HCT116 (cell line): Measurements from ENCODE around the gene OSBPL1A. TPM values are rescaled to one million over a fixed set of nuclear protein-coding genes. Genes with fewer than 3 reads are reported as not detected.

ENCODE experiments used
- ATAC-seq: fragments of 200-7000 bp; cut with Tn5 transposase; 2 replicates; pipeline ENCODE4 v1.9.1; 2020; ENCODE audit warnings: mild to moderate bottlenecking, moderate library complexity
- BruUV-seq: library from RNA; stranded (reverse); fragments of 400-500 nt; replicated peaks from 2 replicates; lab custom pipeline; 2021; lab: Mats Ljungman, UMichigan
- CTCF ChIA-PET: fragments of 300-600 bp; sonication (Branson Sonifier 250); formaldehyde crosslinking; loops from one replicate; lab custom pipeline; 2021; ENCODE audit warnings: antibody characterized with exemption; lab: Charles Lee
- POLR2A ChIA-PET: fragments of 300-600, 350-600 bp; sonication (Branson Sonifier 250); formaldehyde crosslinking; loops from one replicate; lab custom pipeline; 2021; ENCODE audit warnings: antibody characterized with exemption; lab: Charles Lee
- RAD21 ChIA-PET, 2 experiments: fragments of 300-600 bp; sonication (Branson Sonifier 250); formaldehyde crosslinking; loops; one replicate each; lab custom pipeline; 2023; ENCODE audit warnings: low total read pairs in 2 of 2; ENCODE audit not compliant: uncharacterized antibody in 2 of 2, unreplicated experiment in 2 of 2, low non-redundant PET in 1 of 2; lab: Charles Lee
- DNase-seq: peaks from one replicate; pipeline ENCODE4 v3.0.0-alpha.2; 2010; ENCODE audit warnings: low read depth, low spot score
- H2AFZ ChIP-seq: fragments of 200-600 bp; shearing (Covaris generic), sonication (generic); 2 replicates; pipeline ENCODE4 v1.6.1; 2017; ENCODE audit warnings: low read depth, mixed run types, mixed read lengths, antibody characterized with exemption, low read length; ENCODE audit not compliant: poor library complexity, severe bottlenecking
- H3K27ac ChIP-seq: 2 replicates; pipeline ENCODE4 v1.5.1; 2012; ENCODE audit warnings: low read depth, low read length
- H3K27me3 ChIP-seq: fragments of 200-600 bp; sonication (generic); 2 replicates; pipeline ENCODE4 v1.6.1; 2016; ENCODE audit warnings: mixed run types, low read length, mixed read lengths; ENCODE audit not compliant: insufficient read depth
- H3K36me3 ChIP-seq, 2 experiments: fragments of 200-500 bp in 1 of 2; fragments of 200-600 bp in 1 of 2; sonication (Bioruptor generic) in 1 of 2; sonication (generic) in 1 of 2; 2 replicates each; pipeline versions ENCODE4 v1.5.1 to v1.6.1; 2014 to 2016; ENCODE audit warnings: low read length in 2 of 2, inconsistent platforms in 1 of 2, mixed read lengths in 1 of 2, mixed run types in 1 of 2; ENCODE audit not compliant: insufficient read depth in 2 of 2, control insufficient read depth in 1 of 2
- H3K4me1 ChIP-seq, 2 experiments: fragments of 200-600 bp in 1 of 2; sonication (generic) in 1 of 2; 2 replicates each; pipeline versions ENCODE4 v1.5.1 to v1.6.1; 2012 to 2017; ENCODE audit warnings: low read length in 2 of 2, inconsistent platforms in 1 of 2, mild to moderate bottlenecking in 1 of 2, mixed read lengths in 1 of 2, mixed run types in 1 of 2, moderate library complexity in 1 of 2; ENCODE audit not compliant: insufficient read depth in 2 of 2, control insufficient read depth in 1 of 2
- H3K4me2 ChIP-seq: fragments of 200-600 bp; sonication (generic); 2 replicates; pipeline ENCODE4 v1.6.1; 2017; ENCODE audit warnings: mixed run types, low read length, mixed read lengths
- H3K4me3 ChIP-seq, 2 experiments: fragments of 200-600 bp in 1 of 2; sonication (generic) in 1 of 2; replicated peaks in 1 of 2; 2 replicates each; pipeline ENCODE4 v1.5.1; 2011 to 2016; ENCODE audit warnings: low read length in 2 of 2, control low read depth in 1 of 2, low read depth in 1 of 2, mild to moderate bottlenecking in 1 of 2, mixed read lengths in 1 of 2, mixed run types in 1 of 2
- H3K79me2 ChIP-seq: fragments of 200-600 bp; sonication (generic); 2 replicates; pipeline ENCODE4 v1.6.1; 2017; ENCODE audit warnings: mild to moderate bottlenecking, mixed run types, low read length, moderate library complexity, mixed read lengths; ENCODE audit not compliant: insufficient read depth
- H3K9ac ChIP-seq: fragments of 200-600 bp; sonication (generic); 2 replicates; pipeline ENCODE4 v1.6.1; 2016; ENCODE audit warnings: low read length, mixed read lengths
- H3K9me2 ChIP-seq: fragments of 200-600 bp; sonication (generic), shearing (Covaris generic); 2 replicates; pipeline ENCODE4 v1.6.1; 2017; ENCODE audit warnings: mixed run types, mild to moderate bottlenecking, moderate library complexity; ENCODE audit not compliant: insufficient read depth
- H3K9me3 ChIP-seq, 2 experiments: fragments of 200-500 bp in 1 of 2; fragments of 200-600 bp in 1 of 2; sonication (Bioruptor generic) in 1 of 2; sonication (generic) in 1 of 2; 2 replicates each; pipeline ENCODE4 v1.6.1; 2014 to 2017; ENCODE audit warnings: low read length in 2 of 2, mixed read lengths in 2 of 2, inconsistent platforms in 1 of 2, low read depth in 1 of 2, mild to moderate bottlenecking in 1 of 2, mixed run types in 1 of 2, moderate library complexity in 1 of 2; ENCODE audit not compliant: control insufficient read depth in 1 of 2, insufficient read depth in 1 of 2
- H4K20me1 ChIP-seq: fragments of 200-600 bp; sonication (generic), shearing (Covaris generic); 2 replicates; pipeline ENCODE4 v1.6.1; 2017; ENCODE audit warnings: mixed run types, mild to moderate bottlenecking, moderate library complexity; ENCODE audit not compliant: insufficient read depth
- CBX3 ChIP-seq: IDR thresholded peaks from 2 replicates; pipeline ENCODE4 v1.6.1; 2012; ENCODE audit warnings: low read depth
- CEBPB ChIP-seq: IDR thresholded peaks from 2 replicates; pipeline ENCODE4 v1.6.1; 2012; ENCODE audit warnings: low read depth
- ELF1 ChIP-seq: IDR thresholded peaks from 2 replicates; pipeline ENCODE4 v1.6.1; 2012; ENCODE audit warnings: low read depth, borderline replicate concordance
- FOSL1 ChIP-seq: IDR thresholded peaks from 2 replicates; pipeline ENCODE4 v1.6.1; 2012; ENCODE audit warnings: low read depth
- JUND ChIP-seq: IDR thresholded peaks from 2 replicates; pipeline ENCODE4 v1.6.1; 2012
- POLR2A ChIP-seq: IDR thresholded peaks from 2 replicates; pipeline ENCODE4 v1.7.0; 2011; ENCODE audit warnings: borderline replicate concordance; ENCODE audit not compliant: insufficient read depth, insufficient read length; ENCODE audit errors: extremely low read depth
- POLR2AphosphoS5 ChIP-seq: IDR thresholded peaks from 2 replicates; pipeline ENCODE4 v1.6.1; 2011; ENCODE audit warnings: mild to moderate bottlenecking, low read depth, low read length, moderate library complexity
- RAD21 ChIP-seq: IDR thresholded peaks from 2 replicates; pipeline ENCODE4 v1.6.1; 2012; ENCODE audit warnings: low read depth, mild to moderate bottlenecking
- SP1 ChIP-seq: IDR thresholded peaks from 2 replicates; pipeline ENCODE4 v1.6.1; 2012; ENCODE audit warnings: low read depth
- SRF ChIP-seq: IDR thresholded peaks from 2 replicates; pipeline ENCODE4 v1.6.1; 2012; ENCODE audit warnings: low read depth
- TCF7L2 ChIP-seq: IDR thresholded peaks from 2 replicates; pipeline ENCODE4 v1.7.0; 2011; ENCODE audit warnings: borderline replicate concordance, inconsistent platforms; ENCODE audit not compliant: insufficient read depth, insufficient read length; ENCODE audit errors: extremely low read depth
- YY1 ChIP-seq: IDR thresholded peaks from 2 replicates; pipeline ENCODE4 v1.6.1; 2011; ENCODE audit warnings: low read length, low read depth, moderate library complexity, mild to moderate bottlenecking; ENCODE audit not compliant: insufficient replicate concordance; ENCODE audit errors: extremely low read depth
- ZNF274 ChIP-seq: fragments of 200-500 bp; sonication (Bioruptor generic); IDR thresholded peaks from 2 replicates; pipeline ENCODE4 v1.6.1; 2014; ENCODE audit warnings: mild to moderate bottlenecking, low read depth, low read length, inconsistent platforms
- intact Hi-C: fragments of 100-400 bp; cut with micrococcal nuclease; formaldehyde crosslinking; loops from 2 replicates; pipeline ENCODE4 v1.10.0; 2022
- total RNA-seq: library from RNA; stranded (reverse); gene quantifications from one replicate; pipeline ENCODE4 v1.2.1, GENCODE V29; 2021; ENCODE audit not compliant: unreplicated experiment
- TF ChIP-seq, protein P1 (sequence below): IDR thresholded peaks from 2 replicates; pipeline ENCODE4 v1.6.1; 2012
- TF ChIP-seq, protein P2 (sequence below): IDR thresholded peaks from 2 replicates; pipeline ENCODE4 v1.6.1; 2012; ENCODE audit warnings: low read depth

The OSBPL1A gene
- total RNA-seq, 1 experiment from 2014 or later = 18.9 TPM

DNA sequence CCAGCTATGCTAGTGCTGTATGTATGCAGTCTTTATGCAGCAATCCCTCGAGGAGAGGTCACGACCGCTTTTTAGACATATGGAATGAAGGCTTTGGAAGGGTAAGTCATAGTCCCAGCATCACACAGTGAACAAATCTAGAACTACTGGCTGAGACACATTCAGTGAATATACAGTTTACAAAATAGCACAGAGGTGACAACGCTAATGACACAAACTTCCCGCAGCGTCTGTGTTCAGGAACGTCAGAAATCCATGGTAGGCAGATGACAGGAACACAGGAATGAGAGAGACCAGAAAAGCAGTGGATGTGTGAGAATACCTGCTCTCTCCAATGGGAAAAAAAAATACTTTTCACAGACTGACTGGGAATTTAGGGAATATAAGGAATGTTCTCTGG, 229.1 kb downstream of the OSBPL1A start:
- DNase-seq (no peak), ATAC-seq (no peak)
- Histone ChIP-seq H3K27ac (no peak overlapping the region), H3K9me3 (no peaks in the 10 kb centered on the region), H3K4me2 (no peak overlapping the region), H3K9me2 (no peaks in the 10 kb centered on the region), H3K27me3 (no peaks in the 10 kb centered on the region), H3K9ac (no peak overlapping the region), H2AFZ (no peak overlapping the region), H3K79me2 (no peaks in the 10 kb centered on the region), H3K36me3 (no peaks in the 10 kb centered on the region), H4K20me1 (no peaks in the 10 kb centered on the region), H3K4me3 (no peak overlapping the region), H3K4me1 (no peaks in the 10 kb centered on the region)
- ChIA-PET POLR2A (no interaction called here), CTCF (no interaction called here), RAD21 (no interaction called here)
- BruUV-seq = no TSS peak
- TF ChIP-seq TCF7L2 (no peak), RAD21 (no peak), JUND (no peak), CBX3 (no peak), SP1 (no peak), CEBPB (no peak), YY1 (no peak), SRF (no peak), ELF1 (no peak), FOSL1 (no peak), ZNF274 (no peak), POLR2AphosphoS5 (no peak), POLR2A (no peak)
- TF ChIP-seq, protein P1, sequence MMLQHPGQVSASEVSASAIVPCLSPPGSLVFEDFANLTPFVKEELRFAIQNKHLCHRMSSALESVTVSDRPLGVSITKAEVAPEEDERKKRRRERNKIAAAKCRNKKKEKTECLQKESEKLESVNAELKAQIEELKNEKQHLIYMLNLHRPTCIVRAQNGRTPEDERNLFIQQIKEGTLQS = no peak
- TF ChIP-seq, protein P2, sequence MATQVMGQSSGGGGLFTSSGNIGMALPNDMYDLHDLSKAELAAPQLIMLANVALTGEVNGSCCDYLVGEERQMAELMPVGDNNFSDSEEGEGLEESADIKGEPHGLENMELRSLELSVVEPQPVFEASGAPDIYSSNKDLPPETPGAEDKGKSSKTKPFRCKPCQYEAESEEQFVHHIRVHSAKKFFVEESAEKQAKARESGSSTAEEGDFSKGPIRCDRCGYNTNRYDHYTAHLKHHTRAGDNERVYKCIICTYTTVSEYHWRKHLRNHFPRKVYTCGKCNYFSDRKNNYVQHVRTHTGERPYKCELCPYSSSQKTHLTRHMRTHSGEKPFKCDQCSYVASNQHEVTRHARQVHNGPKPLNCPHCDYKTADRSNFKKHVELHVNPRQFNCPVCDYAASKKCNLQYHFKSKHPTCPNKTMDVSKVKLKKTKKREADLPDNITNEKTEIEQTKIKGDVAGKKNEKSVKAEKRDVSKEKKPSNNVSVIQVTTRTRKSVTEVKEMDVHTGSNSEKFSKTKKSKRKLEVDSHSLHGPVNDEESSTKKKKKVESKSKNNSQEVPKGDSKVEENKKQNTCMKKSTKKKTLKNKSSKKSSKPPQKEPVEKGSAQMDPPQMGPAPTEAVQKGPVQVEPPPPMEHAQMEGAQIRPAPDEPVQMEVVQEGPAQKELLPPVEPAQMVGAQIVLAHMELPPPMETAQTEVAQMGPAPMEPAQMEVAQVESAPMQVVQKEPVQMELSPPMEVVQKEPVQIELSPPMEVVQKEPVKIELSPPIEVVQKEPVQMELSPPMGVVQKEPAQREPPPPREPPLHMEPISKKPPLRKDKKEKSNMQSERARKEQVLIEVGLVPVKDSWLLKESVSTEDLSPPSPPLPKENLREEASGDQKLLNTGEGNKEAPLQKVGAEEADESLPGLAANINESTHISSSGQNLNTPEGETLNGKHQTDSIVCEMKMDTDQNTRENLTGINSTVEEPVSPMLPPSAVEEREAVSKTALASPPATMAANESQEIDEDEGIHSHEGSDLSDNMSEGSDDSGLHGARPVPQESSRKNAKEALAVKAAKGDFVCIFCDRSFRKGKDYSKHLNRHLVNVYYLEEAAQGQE = no peak
- intact Hi-C loops = no loop called here
